ENCODE measurements around the gene ASB15.
A peak's percentile ranks its signal among the peaks of the same experiment; 100 is the strongest.

Gene ASB15

GRCh38 chr7:123641901-123642300, 40.3 kb downstream of the ASB15 start:
- H3K4me3 ChIP-seq (ENCODE audit: low read depth, low read length): no peak overlapping the region
- no peak for DNase-seq (ENCODE audit: low read depth)
- TF ChIP-seq, protein P1, sequence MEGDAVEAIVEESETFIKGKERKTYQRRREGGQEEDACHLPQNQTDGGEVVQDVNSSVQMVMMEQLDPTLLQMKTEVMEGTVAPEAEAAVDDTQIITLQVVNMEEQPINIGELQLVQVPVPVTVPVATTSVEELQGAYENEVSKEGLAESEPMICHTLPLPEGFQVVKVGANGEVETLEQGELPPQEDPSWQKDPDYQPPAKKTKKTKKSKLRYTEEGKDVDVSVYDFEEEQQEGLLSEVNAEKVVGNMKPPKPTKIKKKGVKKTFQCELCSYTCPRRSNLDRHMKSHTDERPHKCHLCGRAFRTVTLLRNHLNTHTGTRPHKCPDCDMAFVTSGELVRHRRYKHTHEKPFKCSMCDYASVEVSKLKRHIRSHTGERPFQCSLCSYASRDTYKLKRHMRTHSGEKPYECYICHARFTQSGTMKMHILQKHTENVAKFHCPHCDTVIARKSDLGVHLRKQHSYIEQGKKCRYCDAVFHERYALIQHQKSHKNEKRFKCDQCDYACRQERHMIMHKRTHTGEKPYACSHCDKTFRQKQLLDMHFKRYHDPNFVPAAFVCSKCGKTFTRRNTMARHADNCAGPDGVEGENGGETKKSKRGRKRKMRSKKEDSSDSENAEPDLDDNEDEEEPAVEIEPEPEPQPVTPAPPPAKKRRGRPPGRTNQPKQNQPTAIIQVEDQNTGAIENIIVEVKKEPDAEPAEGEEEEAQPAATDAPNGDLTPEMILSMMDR (IDR thresholded peaks at IDR 0.05; ENCODE audit: low read depth, low read length): no peak
- TF ChIP-seq, protein P2, sequence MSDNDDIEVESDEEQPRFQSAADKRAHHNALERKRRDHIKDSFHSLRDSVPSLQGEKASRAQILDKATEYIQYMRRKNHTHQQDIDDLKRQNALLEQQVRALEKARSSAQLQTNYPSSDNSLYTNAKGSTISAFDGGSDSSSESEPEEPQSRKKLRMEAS (IDR thresholded peaks at IDR 0.05; ENCODE audit: low read depth, low read length): no peak
- TF ChIP-seq MYC (IDR thresholded peaks at IDR 0.05; ENCODE audit: low read depth, low read length) (no peak), POLR2A (IDR thresholded peaks at IDR 0.05; ENCODE audit: extremely low read depth, insufficient read length) (no peak)

DNA sequence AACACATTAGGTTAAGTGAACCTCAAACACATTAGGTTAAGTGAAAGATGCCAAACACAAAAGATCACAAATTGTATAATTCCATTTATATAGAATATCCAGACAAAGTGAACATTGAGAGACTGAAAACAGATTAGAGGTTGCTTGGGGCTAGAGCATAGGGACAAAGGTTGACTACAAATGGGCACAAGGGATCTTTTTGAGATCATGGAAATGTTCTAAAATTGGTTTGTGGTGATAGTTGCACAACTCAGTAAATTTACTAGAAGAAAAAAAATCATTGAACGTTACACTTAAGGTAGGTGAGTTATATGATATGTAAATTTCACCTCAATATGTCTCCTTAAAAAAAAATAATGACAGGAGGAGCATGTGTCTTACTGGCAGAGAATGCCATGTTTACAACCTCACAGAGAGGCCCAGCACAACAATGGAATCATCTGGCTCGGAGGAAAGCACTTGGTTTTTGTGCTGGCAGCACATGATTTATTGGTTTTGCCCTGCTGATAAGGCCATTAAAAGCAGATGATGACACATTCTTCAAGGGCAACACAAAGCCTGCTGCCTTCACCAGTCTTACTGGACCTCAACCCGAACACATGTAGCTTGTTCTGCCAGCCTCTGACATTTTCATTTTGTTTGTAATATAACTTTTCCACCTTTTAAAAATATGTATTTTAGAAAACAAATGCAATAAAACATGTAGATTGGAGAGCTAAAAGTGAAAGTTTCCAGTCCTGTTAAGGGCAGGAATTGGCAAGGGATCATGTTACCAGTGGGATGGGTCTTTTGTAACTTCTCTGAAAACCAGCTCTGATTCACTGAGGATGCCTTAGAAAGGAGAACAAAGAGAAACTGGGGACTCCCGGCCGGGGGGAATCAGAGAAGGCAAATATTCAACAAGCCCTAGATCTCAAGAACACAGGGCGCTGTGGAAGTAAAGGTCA, 42.1 kb downstream of the ASB15 start:
- TF ChIP-seq, protein P1 (IDR thresholded peaks at IDR 0.05; ENCODE audit: low read depth, low read length): no peak
- TF ChIP-seq MYC (IDR thresholded peaks at IDR 0.05; ENCODE audit: low read depth, low read length): no peak
- TF ChIP-seq, protein P2 (IDR thresholded peaks at IDR 0.05; ENCODE audit: low read depth, low read length): 0 out of 2 replicates have a peak, but pooled peaks have one; percentile 13
- no peak for DNase-seq (ENCODE audit: low read depth)
- H3K4me3 ChIP-seq (ENCODE audit: low read depth, low read length): no peak overlapping the region

- TF ChIP-seq, protein P2 (IDR thresholded peaks at IDR 0.05; ENCODE audit: low read depth, low read length): no peak
- TF ChIP-seq MYC (IDR thresholded peaks at IDR 0.05; ENCODE audit: low read depth, low read length) (no peak), POLR2A (IDR thresholded peaks at IDR 0.05; ENCODE audit: extremely low read depth, insufficient read length) (no peak)
- TF ChIP-seq, protein P1 (IDR thresholded peaks at IDR 0.05; ENCODE audit: low read depth, low read length): no peak
- H3K4me3 ChIP-seq (ENCODE audit: low read depth, low read length): no peak overlapping the region
- no peak for DNase-seq (ENCODE audit: low read depth)
Measured at GRCh38 chr7:123645516-123645915, 43.9 kb downstream of the ASB15 start.

DNA sequence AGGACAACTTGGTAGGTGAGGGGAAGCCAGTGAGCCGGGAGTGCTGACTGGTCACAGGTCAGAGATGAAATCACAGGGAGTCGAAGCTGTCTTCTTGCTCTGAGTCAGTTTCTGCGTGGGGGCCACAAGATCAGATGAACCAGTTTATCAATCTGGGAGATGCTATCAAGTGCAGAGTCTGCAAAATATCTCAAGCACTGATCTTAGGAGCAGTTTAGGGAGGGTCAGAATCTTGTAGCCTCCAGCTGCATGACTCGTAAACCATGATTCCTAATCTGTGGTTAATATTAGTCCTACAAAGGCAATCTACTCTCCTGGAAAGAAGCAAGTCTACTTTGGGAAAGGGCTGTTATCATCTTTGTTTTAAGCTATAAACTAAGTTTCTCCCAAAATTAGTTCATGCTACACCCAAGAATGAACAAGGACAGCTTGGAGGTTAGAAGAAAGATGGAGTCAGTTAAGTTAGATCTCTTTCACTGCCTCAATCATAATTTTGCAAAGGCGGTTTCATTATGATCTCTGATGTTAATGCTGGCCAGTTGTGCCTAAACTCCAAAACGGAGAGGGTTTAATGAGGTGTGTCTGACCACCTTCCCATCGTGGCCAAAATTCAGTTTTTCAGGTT, 45.6 kb downstream of the ASB15 start:
- no peak for DNase-seq (ENCODE audit: low read depth)
- TF ChIP-seq, protein P2 (IDR thresholded peaks at IDR 0.05; ENCODE audit: low read depth, low read length): no peak
- TF ChIP-seq, protein P1 (IDR thresholded peaks at IDR 0.05; ENCODE audit: low read depth, low read length): no peak
- no peak for TF ChIP-seq POLR2A (IDR thresholded peaks at IDR 0.05; ENCODE audit: extremely low read depth, insufficient read length)
- no peak for TF ChIP-seq MYC (IDR thresholded peaks at IDR 0.05; ENCODE audit: low read depth, low read length)
- H3K4me3 ChIP-seq (ENCODE audit: low read depth, low read length): no peak overlapping the region

GRCh38 chr7:123649964-123650363, 48.3 kb downstream of the ASB15 start:
- TF ChIP-seq, protein P2 (IDR thresholded peaks at IDR 0.05; ENCODE audit: low read depth, low read length): no peak
- TF ChIP-seq MYC (IDR thresholded peaks at IDR 0.05; ENCODE audit: low read depth, low read length): no peak
- TF ChIP-seq, protein P1 (IDR thresholded peaks at IDR 0.05; ENCODE audit: low read depth, low read length): no peak
- DNase-seq (ENCODE audit: low read depth): peak; percentile 31
- no peak overlapping the region for H3K4me3 ChIP-seq (ENCODE audit: low read depth, low read length)

Data from NB4 (cell line).